GM21723 (cell line): Measurements from ENCODE around the gene ZFAND2A.
"Not testable (repeated sequence)": the region's sequence is repeated elsewhere in the genome, so short reads cannot be mapped to it uniquely, and the experiment has no call there.

Source experiments
- ATAC-seq: cut with Tn5 transposase; IDR thresholded peaks from one replicate; pipeline ENCODE4 v1.9.1; 2021; ENCODE audit warnings: mild to moderate bottlenecking, moderate library complexity; ENCODE audit not compliant: unreplicated experiment

Gene ZFAND2A, protein sequence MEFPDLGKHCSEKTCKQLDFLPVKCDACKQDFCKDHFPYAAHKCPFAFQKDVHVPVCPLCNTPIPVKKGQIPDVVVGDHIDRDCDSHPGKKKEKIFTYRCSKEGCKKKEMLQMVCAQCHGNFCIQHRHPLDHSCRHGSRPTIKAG

GRCh38 chr7:1159891-1160669 is at the start of gene ZFAND2A:
ZFAND2A (minus strand) TSS chr7:1160196; CDS start chr7:1158212, 1,984 bp downstream.
- peak; percentile 94 for ATAC-seq

- no peak for ATAC-seq
These were observed 49.1 kb upstream of the ZFAND2A start for GRCh38 chr7:1209097-1209496.

DNA sequence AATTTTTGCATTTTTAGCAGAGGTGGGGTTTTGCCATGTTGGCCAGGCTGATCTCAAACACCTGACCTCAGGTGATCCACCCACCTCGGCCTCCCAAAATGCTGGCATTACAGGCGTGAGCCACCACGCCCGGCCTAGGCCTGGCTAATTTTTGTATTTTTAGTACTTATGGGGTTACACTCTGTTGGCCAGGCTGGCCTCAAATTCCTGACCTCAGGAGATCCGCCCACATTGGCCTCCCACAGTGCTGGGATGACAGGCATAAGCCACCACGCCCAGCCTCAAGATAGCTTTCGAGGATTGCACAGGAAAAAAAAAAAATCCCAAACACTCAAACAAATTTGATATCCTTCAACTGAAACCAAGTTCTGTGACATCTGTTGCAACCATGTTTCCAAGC is 45.7 kb upstream of the ZFAND2A start:
- ATAC-seq, result not testable (repeated sequence)

GRCh38 chr7:1204460-1205140 is 44.6 kb upstream of the ZFAND2A start:
- ATAC-seq, result no peak

- ATAC-seq, result not testable (repeated sequence)
These were observed 42.9 kb upstream of the ZFAND2A start for GRCh38 chr7:1202914-1203313.

DNA sequence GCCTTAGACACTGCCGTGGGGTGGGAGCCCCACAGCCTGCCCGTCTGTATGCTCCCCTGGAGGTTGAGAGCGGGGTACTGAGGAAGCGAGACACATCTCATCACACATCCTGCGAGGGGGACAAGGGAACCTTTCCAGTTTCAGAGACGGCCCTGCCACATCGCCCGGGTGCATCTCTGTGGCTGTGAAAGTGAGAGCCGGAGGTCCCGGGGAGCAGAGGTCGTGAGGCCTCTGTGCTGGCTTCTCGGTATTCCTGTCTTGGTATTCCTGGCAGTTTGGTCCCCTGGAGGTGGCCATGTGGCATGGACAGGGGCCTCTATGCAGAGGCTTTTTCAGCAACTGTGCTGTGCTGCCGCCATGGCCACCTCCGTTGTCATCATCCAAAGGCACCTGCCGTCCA is 41.9 kb upstream of the ZFAND2A start:
- no peak for ATAC-seq

- ATAC-seq, result no peak
These were observed 40.0 kb upstream of the ZFAND2A start for GRCh38 chr7:1200045-1200444.

GRCh38 chr7:1197997-1198625 is 38.1 kb upstream of the ZFAND2A start:
- no peak for ATAC-seq

GRCh38 chr7:1196950-1197349 is 37.0 kb upstream of the ZFAND2A start:
- no peak for ATAC-seq

DNA sequence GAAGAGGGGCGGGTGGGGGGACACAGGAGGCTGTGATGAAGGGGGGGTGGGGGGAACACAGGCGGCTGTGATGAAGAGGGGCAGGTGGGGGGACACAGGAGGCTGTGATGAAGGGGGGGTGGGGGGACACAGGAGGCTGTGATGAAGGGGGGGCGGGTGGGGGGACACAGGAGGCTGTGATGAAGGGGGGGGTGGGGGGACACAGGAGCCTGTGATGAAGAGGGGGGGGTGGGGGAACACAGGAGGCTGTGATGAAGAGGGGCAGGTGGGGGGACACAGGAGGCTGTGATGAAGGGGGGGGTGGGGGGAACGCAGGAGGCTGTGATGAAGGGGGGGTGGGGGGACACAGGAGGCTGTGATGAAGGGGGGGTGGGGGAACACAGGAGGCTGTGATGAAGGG is 36.4 kb upstream of the ZFAND2A start:
- not testable (repeated sequence) for ATAC-seq

DNA sequence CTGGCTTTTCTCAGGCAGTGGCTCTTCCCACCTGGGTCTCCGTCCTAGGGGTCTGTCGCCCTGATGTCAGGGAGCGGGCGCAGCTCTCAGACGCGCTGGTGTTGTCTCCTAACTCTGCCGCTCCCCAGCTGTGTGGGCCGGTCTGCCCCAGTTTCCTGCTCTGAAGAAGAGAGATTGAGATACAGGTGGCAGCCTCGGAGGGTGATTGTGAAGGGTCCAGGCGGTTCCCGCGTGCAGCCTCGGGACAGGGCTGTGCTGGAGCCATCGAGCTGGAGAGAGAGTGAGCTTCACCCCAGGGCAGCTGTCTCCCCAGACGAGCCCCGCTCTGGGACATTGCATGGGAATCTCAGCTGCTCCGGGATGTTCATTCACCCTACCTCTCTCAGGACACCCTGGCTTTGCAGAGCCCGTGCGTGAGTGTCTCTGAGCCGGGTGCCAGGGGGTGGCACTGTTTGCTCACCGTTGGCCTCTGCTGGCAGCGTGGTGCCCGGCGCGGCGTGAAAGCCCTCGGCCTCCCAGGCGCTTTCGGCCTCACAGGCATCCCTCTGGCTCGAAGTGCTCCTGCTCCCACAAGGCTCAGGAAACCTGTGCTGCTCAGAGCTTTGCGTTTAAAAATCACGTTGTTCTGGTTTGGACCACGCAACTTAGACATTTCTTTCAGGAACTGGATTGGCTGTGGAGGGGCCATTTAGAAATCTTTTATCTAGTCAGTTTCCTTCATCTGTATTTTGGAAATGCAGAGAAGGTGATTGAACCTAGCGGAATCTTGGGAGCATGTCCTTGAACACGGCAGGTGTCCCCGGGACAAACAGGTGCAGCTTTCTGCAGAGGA is 33.8 kb upstream of the ZFAND2A start:
- no peak for ATAC-seq

DNA sequence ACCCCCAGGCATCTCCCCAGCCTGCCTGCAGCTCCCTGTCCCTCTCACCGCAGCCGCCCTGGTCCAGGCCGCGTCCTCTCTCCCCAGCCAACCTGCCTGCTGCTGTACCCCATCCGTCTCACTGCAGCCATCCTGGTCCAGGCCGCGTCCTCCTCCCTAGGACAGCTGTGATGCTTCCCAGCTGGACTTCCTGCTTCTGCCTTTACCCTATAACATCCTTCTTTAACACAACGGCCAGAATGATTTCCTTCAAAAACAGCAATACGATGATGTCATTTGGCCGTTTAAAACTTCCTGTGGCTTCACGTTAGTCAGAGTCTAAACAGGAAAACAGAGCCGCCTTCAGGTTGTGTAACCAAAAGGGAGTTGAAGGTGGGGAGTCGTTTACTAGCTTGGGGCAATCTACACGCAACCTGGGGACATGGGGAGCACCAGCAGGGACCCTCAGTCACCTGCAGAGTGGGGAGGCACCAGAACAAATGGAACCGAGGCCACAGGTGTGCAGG is 32.2 kb upstream of the ZFAND2A start:
- ATAC-seq, result no peak

DNA sequence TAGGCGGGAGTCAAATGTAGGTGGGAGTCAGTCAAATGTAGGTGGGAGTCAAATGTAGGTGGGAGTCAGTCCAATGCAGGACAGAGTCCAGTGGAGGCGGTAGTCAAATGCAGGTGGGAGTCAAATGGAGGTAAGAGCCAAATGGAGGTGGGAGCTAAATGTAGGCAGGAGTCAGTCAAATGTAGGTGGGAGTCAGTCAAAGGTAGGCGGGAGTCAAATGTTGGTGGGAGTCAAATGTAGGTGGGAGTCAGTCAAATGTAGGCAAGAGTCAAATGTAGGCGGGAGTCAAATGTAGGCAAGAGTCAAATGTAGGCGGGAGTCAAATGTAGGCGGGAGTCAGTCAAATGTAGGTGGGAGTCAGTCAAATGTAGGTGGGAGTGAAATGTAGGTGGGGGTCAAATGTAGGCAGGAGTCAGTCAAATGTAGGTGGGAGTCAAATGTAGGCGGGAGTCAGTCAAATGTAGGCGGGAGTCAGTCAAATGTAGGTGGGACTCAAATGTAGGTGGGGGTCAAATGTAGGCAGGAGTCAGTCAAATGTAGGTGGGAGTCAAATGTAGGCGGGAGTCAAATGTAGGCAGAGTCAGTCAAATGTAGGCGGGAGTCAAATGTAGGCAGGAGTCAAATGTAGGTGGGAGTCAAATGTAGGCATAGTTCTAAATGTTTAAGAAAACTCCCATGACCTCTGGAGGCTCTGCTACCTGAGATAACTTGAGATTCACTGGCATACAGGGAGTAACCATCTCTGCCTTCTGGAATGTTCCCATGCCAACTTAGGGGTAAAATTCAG is 30.2 kb upstream of the ZFAND2A start:
- ATAC-seq, result no peak

DNA sequence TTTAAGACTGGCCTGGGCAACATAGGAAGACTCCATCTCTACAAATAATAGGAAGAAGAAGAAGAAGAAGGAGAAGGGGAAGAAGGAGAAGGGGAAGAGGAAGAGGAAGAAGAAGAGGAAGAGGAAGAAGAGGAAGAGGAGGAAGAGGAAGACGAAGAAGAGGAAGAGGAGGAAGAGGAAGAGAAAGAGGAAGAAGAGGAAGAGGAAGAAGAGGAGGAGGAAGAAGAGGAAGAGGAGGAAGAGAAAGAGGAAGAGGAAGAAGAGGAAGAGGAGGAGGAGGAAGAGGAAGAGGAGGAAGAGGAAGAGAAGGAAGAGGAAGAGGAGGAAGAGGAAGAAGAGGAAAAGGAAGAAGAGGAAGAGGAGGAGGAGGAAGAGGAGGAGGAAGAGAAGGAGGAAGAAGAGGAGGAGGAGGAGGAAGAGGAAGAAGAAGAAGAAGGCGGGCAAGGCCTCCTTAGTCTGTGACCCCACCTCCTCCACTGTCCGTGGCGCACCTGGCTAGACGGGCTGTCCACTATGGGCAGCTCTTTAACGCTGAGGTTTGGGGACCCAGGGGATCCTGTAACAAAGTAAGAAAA is 28.8 kb upstream of the ZFAND2A start:
- ATAC-seq, result no peak

- ATAC-seq, result no peak
These were observed 27.1 kb upstream of the ZFAND2A start for GRCh38 chr7:1187127-1187526.

DNA sequence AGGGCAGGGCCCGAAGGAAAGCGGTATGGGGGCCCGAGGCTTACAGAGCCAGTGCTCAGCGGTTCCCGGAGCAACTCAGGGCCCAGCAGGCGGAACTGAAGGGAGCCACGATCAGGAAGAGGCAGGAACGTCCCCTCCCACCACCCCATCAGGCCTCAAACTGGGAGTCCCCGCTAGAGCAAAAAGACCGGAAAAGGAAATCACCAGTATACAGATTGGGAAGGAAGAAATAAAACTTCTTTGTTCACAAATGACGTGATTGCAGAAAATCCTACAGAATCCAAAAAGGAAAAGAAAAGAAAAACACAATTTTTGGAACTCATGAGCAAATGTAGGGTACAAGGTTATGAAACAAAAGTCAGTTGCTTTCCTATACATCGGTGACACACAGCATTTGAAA is 21.6 kb upstream of the ZFAND2A start:
- ATAC-seq, result no peak

- ATAC-seq, result no peak
These were observed 21.0 kb upstream of the ZFAND2A start for GRCh38 chr7:1181031-1181430.

GRCh38 chr7:1176891-1177373 is 16.9 kb upstream of the ZFAND2A start:
- no peak for ATAC-seq
